Measurements from ENCODE around the gene FMNL2.

GRCh38 chr2:152420936-152421335 lies 86.0 kb downstream of the FMNL2 start:
- TF ChIP-seq CTCF (conservative IDR thresholded peaks at IDR 0.05) (no peak), EZH2 (IDR thresholded peaks at IDR 0.05; ENCODE audit: low read depth) (no peak)

All from PC-9 (cell line).